Right atrium auricular region (tissue), 2 donors: ENCODE measurements around the gene ALAD. TPM values are rescaled to one million over a fixed set of nuclear protein-coding genes. Genes with fewer than 3 reads are reported as not detected.

Experiments
- DNase-seq: peaks from one replicate; pipeline ENCODE4 v3.0.0-alpha.2; 2019; ENCODE audit warnings: low spot score
- H3K27ac ChIP-seq, 2 donors: fragments of 200-600 bp; sonication (generic); 1 replicate in 1 of 2; 2 replicates in 1 of 2; pipeline ENCODE4 v1.5.1; 2016 to 2019
- H3K27me3 ChIP-seq, 2 donors: fragments of 200-600 bp; sonication (generic); one replicate each; pipeline versions ENCODE4 v1.5.1 to v1.6.0; 2017 to 2019
- H3K36me3 ChIP-seq: fragments of 200-600 bp; sonication (generic); one replicate; pipeline ENCODE4 v1.5.1; 2016
- H3K4me1 ChIP-seq, 2 donors: fragments of 200-600 bp; sonication (generic); one replicate each; pipeline versions ENCODE4 v1.5.1 to v1.6.0; 2017 to 2019
- H3K4me3 ChIP-seq, 2 donors: fragments of 200-600 bp; sonication (generic); 1 replicate in 1 of 2; 2 replicates in 1 of 2; pipeline ENCODE4 v1.5.1; 2017 to 2019; ENCODE audit warnings: mild to moderate bottlenecking in 1 of 2, moderate library complexity in 1 of 2
- H3K9me3 ChIP-seq, 2 donors: fragments of 200-600 bp; sonication (generic); one replicate each; pipeline ENCODE4 v1.5.1; 2019
- CTCF ChIP-seq, 2 donors: fragments of 200-600 bp; sonication (generic); IDR thresholded peaks; one replicate each; pipeline ENCODE4 v1.5.1; 2019; ENCODE audit warnings: antibody characterized with exemption in 2 of 2
- total RNA-seq, 2 donors: library from RNA; depleted of rRNA; stranded (reverse); fragments of >200 nt; gene quantifications; one replicate each; pipeline ENCODE4 v1.1.0, GENCODE V29; 2016

The ALAD gene
- total RNA-seq, 2 donors from 2014 or later: 16.2 to 17.8 TPM

DNA sequence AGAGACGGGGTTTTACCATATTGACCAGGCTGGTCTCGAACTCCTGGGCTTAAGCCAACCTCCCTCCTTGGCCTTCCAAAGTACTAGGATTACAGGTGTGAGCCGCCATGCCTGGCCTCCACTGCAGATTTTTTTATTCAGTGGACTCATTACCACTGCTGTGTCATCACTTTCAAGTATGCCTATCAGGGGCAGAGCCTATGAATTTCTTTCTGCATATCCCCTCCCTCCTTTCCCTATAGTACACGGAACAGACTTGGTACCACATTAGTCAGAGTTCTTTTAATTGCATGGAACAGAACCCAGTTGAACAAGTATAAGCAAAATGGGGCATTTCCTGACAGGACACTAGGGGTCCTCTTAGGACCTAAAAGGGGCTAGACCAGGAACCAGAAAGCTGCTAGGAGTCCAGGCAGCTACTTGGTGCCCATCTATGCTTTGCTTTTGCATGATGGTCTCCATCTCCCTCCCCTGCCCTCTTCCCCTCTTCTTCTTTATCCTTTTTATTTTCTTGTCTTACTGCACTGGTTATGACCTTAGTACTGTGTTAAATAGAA is 46.0 kb downstream of the ALAD start:
- DNase-seq: no peak
- Histone ChIP-seq H3K4me3 (no peak overlapping the region), H3K9me3 (no peaks in the 10 kb centered on the region), H3K27ac (no peak overlapping the region), H3K4me1 (peaks cover 0 to 5% of the 10 kb centered on the region in 2 donors), H3K36me3 (no peaks in the 10 kb centered on the region), H3K27me3 (no peaks in the 10 kb centered on the region)
- no peak for TF ChIP-seq CTCF (IDR thresholded peaks at IDR 0.05)

- TF ChIP-seq CTCF (IDR thresholded peaks at IDR 0.05): no peak
- Histone ChIP-seq H3K9me3 (no peaks in the 10 kb centered on the region), H3K4me3 (no peak overlapping the region), H3K27me3 (no peaks in the 10 kb centered on the region), H3K4me1 (peaks cover 0 to 11% of the 10 kb centered on the region in 2 donors), H3K27ac (no peak overlapping the region), H3K36me3 (no peaks in the 10 kb centered on the region)
- no peak for DNase-seq
Observed at GRCh38 chr9:113352411-113352810, 48.7 kb downstream of the ALAD start.

GRCh38 chr9:113352006-113352405 is 49.1 kb downstream of the ALAD start:
- no peak overlapping the region for H3K4me3 ChIP-seq
- no peak for TF ChIP-seq CTCF (IDR thresholded peaks at IDR 0.05)
- H3K9me3 ChIP-seq: no peaks in the 10 kb centered on the region
- peaks cover 0 to 11% of the 10 kb centered on the region in 2 donors for H3K4me1 ChIP-seq
- H3K27me3 ChIP-seq: no peaks in the 10 kb centered on the region
- no peaks in the 10 kb centered on the region for H3K36me3 ChIP-seq
- no peak for DNase-seq
- H3K27ac ChIP-seq: no peak overlapping the region

GRCh38 chr9:113350937-113351336 is 50.1 kb downstream of the ALAD start:
- no peak overlapping the region for H3K4me3 ChIP-seq
- H3K27ac ChIP-seq: no peak overlapping the region
- TF ChIP-seq CTCF (IDR thresholded peaks at IDR 0.05): no peak
- no peak for DNase-seq
- H3K36me3 ChIP-seq: no peaks in the 10 kb centered on the region
- peaks cover 0 to 11% of the 10 kb centered on the region in 2 donors for H3K4me1 ChIP-seq
- no peaks in the 10 kb centered on the region for H3K27me3 ChIP-seq
- no peaks in the 10 kb centered on the region for H3K9me3 ChIP-seq

GRCh38 chr9:113350107-113350661 is 50.9 kb downstream of the ALAD start:
- TF ChIP-seq CTCF (IDR thresholded peaks at IDR 0.05): no peak
- Histone ChIP-seq H3K27me3 (no peaks in the 10 kb centered on the region), H3K4me3 (peak overlapping the region; percentile 49 to 59), H3K36me3 (no peaks in the 10 kb centered on the region), H3K27ac (peak overlapping the region in 1 of 2 donors; percentile 8), H3K4me1 (peaks cover 0 to 11% of the 10 kb centered on the region in 2 donors), H3K9me3 (no peaks in the 10 kb centered on the region)
- no peak for DNase-seq
